Spleen (tissue), 11 donors: ENCODE data around the gene SHLD3. TPM values are rescaled to one million over a fixed set of nuclear protein-coding genes. Genes with fewer than 3 reads are reported as not detected.

Source experiments
- DNase-seq: peaks from one replicate; pipeline ENCODE4 v3.0.0-alpha.2; 2020
- H3K27ac ChIP-seq, 8 donors: fragments of 200-600 bp; sonication (generic) in 7 of 8; 1 replicate in 4 of 8; 2 replicates in 4 of 8; pipeline versions ENCODE4 v1.5.0 to v1.8.0; 2016 to 2021; ENCODE audit warnings: inconsistent platforms in 4 of 8, mild to moderate bottlenecking in 4 of 8, moderate library complexity in 1 of 8
- H3K27me3 ChIP-seq, 7 donors: fragments of 200-600 bp; sonication (generic) in 6 of 7; replicated peaks in 1 of 7; 1 replicate in 4 of 7; 2 replicates in 3 of 7; pipeline versions ENCODE4 v1.5.0 to v1.8.0; 2016 to 2021; ENCODE audit warnings: inconsistent platforms in 3 of 7, mild to moderate bottlenecking in 1 of 7
- H3K36me3 ChIP-seq, 6 donors: fragments of 200-600 bp; sonication (generic) in 5 of 6; 1 replicate in 4 of 6; 2 replicates in 2 of 6; pipeline versions ENCODE4 v1.5.0 to v1.8.0; 2016 to 2021; ENCODE audit warnings: inconsistent platforms in 2 of 6
- H3K4me1 ChIP-seq, 6 donors: fragments of 200-600 bp; sonication (generic) in 5 of 6; 1 replicate in 3 of 6; 2 replicates in 3 of 6; pipeline versions ENCODE4 v1.5.0 to v1.8.0; 2016 to 2021; ENCODE audit warnings: inconsistent platforms in 3 of 6
- H3K4me3 ChIP-seq, 8 donors: fragments of 200-600 bp; sonication (generic) in 7 of 8; 1 replicate in 4 of 8; 2 replicates in 4 of 8; pipeline versions ENCODE4 v1.5.0 to v1.8.0; 2016 to 2021; ENCODE audit warnings: inconsistent platforms in 4 of 8, mild to moderate bottlenecking in 4 of 8, moderate library complexity in 2 of 8
- H3K9me3 ChIP-seq, 8 donors: fragments of 200-600 bp; sonication (generic) in 7 of 8; 1 replicate in 4 of 8; 2 replicates in 4 of 8; pipeline versions ENCODE4 v1.5.0 to v1.8.0; 2016 to 2021; ENCODE audit warnings: inconsistent platforms in 4 of 8
- POLR2A ChIP-seq, 3 donors: fragments of 450-650 bp; IDR thresholded peaks; one replicate each; pipeline ENCODE4 v1.5.1; 2017; ENCODE audit warnings: antibody characterized with exemption in 3 of 3, mild to moderate bottlenecking in 1 of 3
- POLR2AphosphoS5 ChIP-seq, 3 donors: sonication (generic); formaldehyde crosslinking; IDR thresholded peaks; one replicate each; pipeline ENCODE4 v1.5.1; 2017; ENCODE audit warnings: antibody characterized with exemption in 3 of 3
- WGBS, 5 donors: extraction: QIAGEN DNeasy Blood & Tissue Kit in 3 of 5; methylation state at CpG; one replicate each; pipeline versions ENCODE4 v1.1.5 to v1.1.7; 2013 to 2018; 5-methylcytosine and 5-hydroxymethylcytosine counted together
- intact Hi-C: fragments of 100-400 bp; cut with DNase I; formaldehyde crosslinking; loops from one replicate; pipeline ENCODE4 v1.15.0; 2023; ENCODE audit warnings: low total_unique reads
- polyA plus RNA-seq, 3 donors: library from polyadenylated mRNA; stranded (reverse); fragments of 200-250 nt; gene quantifications; one replicate each; pipeline ENCODE4 v1.2.1, GENCODE V29; 2013
- total RNA-seq, 7 donors: library from RNA; depleted of rRNA in 3 of 7; stranded (reverse); fragments of >200 nt in 3 of 7; fragmentation: NEBNext Ultra II Directional in 4 of 7; extraction: Animal tissue kit (Norgen Biotek cat#: 25700) in 4 of 7; gene quantifications; one replicate each; pipeline versions ENCODE4 v1.1.0 to v1.2.1, GENCODE V29; 2016 to 2021
- TF ChIP-seq, protein P1 (sequence below), 11 experiments: fragments of 200-600 bp in 7 of 11; fragments of 450-650 bp in 4 of 11; sonication (generic) in 4 of 11; IDR thresholded peaks in 8 of 11; conservative IDR thresholded peaks in 3 of 11; 1 replicate in 7 of 11; 2 replicates in 4 of 11; pipeline versions ENCODE4 v1.4.0 to v1.8.0; 2016 to 2021; ENCODE audit warnings: antibody characterized with exemption in 11 of 11, inconsistent platforms in 4 of 11, mild to moderate bottlenecking in 1 of 11
- donor health status: healthy with polysubstance abuse.
- donor health status: DM: no; HTN: no; CAD: no; lungs with moderate emphysema.
- donor health status: DM: no; HTN: no; CAD: no.
- donor health status: Bipolar disorder and iron deficiency.
- donor health status: healthy.
- donor health status: DM: no; HTN: no; CAD: no.
- donor health status: DM: yes; HTN: yes; CAD: no.

The SHLD3 gene
- total and polyA plus RNA-seq, 10 donors: 2.3 to 5.6 (median 3.9) TPM

DNA sequence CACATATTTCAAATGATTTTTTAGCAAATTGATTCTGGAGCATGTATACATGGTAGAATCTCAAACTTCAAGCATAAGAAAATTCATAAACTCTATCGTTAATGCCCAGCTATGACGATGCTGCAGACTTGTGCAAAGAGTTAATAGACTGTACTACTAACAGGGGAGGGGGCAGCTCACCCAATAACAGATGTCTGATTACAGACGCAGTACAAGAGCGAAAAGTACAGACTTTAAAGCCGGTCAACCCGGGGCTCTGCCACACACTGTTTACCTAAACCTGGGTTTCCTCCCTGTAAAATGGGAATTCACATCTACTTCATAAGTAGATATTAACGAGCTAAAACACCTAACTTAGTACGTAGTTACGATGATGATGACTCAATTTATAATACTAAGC is 1.3 kb upstream of the SHLD3 start:
- peak overlapping the region; percentile 78 to 95 (median 92) for H3K27ac ChIP-seq
- no peaks in the 10 kb centered on the region for H3K9me3 ChIP-seq
- H3K36me3 ChIP-seq: peaks cover 0 to 16% (median 0%) of the 10 kb centered on the region in 6 donors
- H3K4me1 ChIP-seq: peaks cover 32 to 86% (median 65%) of the 10 kb centered on the region in 6 donors
- H3K27me3 ChIP-seq: no peaks in the 10 kb centered on the region
- 6 to 14% (median 11%) methylated on average over 9 of the region's 9 CpGs for WGBS, 5 donors
- no peak for DNase-seq
- intact Hi-C loops: no loop called here
- peak overlapping the region; percentile 75 to 95 (median 88) for H3K4me3 ChIP-seq
- TF ChIP-seq POLR2A (IDR thresholded peaks at IDR 0.05) (no peak), POLR2AphosphoS5 (IDR thresholded peaks at IDR 0.05) (no peak)
- TF ChIP-seq, protein P1, sequence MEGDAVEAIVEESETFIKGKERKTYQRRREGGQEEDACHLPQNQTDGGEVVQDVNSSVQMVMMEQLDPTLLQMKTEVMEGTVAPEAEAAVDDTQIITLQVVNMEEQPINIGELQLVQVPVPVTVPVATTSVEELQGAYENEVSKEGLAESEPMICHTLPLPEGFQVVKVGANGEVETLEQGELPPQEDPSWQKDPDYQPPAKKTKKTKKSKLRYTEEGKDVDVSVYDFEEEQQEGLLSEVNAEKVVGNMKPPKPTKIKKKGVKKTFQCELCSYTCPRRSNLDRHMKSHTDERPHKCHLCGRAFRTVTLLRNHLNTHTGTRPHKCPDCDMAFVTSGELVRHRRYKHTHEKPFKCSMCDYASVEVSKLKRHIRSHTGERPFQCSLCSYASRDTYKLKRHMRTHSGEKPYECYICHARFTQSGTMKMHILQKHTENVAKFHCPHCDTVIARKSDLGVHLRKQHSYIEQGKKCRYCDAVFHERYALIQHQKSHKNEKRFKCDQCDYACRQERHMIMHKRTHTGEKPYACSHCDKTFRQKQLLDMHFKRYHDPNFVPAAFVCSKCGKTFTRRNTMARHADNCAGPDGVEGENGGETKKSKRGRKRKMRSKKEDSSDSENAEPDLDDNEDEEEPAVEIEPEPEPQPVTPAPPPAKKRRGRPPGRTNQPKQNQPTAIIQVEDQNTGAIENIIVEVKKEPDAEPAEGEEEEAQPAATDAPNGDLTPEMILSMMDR (IDR thresholded peaks at IDR 0.05 in 8 of 11, conservative IDR thresholded peaks at IDR 0.05 in 3 of 11): no peak

DNA sequence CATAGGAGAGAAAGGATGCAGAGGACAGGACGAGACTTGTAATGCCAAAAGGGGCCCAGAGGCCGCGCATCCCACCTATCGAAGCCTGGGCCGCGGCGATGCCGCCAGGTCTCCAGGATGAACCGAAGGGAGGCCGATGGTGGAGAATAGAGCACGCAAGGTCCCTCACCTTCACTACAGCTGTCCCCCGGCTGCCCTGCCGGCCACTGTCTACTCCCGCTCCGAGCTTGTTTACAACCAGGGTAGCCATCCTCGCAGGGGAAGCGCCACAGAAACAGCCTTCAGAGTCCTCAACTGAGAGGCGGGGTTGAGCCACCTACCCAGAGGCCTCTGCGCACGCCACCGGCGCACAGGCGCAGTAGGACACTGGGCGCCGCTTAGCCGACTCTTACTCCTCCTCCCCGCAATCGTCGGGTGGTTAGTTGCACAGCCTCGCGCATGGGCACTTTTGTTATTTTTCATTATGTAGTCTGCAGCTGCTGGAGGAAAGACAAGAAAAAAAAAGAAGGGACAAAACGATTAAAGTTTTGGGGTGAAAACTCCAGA is 729 bp upstream of the SHLD3 start, which contains the start of gene TRIM23:
TRIM23 (minus strand) TSS at position 309 of the 546 bp plus-strand sequence; CDS start at position 250, 59 bp downstream.
- WGBS, 5 donors: 0 to 1% (median 0%) methylated on average over 31 to 32 of the region's 32 CpGs
- intact Hi-C loops: no loop called here
- peak within 1 kb of the TSS; percentile 78 to 95 (median 92) for H3K27ac ChIP-seq
- no peaks in the 10 kb centered on the region for H3K27me3 ChIP-seq
- DNase-seq: peak; percentile 98
- H3K9me3 ChIP-seq: no peaks in the 10 kb centered on the region
- H3K36me3 ChIP-seq: peaks cover 0 to 19% (median 1%) of the 10 kb centered on the region in 6 donors
- peaks cover 32 to 80% (median 60%) of the 10 kb centered on the region in 6 donors for H3K4me1 ChIP-seq
- peak; percentile 85 to 90 (median 85) for TF ChIP-seq POLR2AphosphoS5 (IDR thresholded peaks at IDR 0.05)
- no peak for TF ChIP-seq POLR2A (IDR thresholded peaks at IDR 0.05)
- TF ChIP-seq, protein P1 (IDR thresholded peaks at IDR 0.05 in 8 of 11, conservative IDR thresholded peaks at IDR 0.05 in 3 of 11): peak in 3 of 11 experiments; percentile 6 to 20 (median 18)
- H3K4me3 ChIP-seq: peak within 1 kb of the TSS; percentile 75 to 95 (median 88)

DNA sequence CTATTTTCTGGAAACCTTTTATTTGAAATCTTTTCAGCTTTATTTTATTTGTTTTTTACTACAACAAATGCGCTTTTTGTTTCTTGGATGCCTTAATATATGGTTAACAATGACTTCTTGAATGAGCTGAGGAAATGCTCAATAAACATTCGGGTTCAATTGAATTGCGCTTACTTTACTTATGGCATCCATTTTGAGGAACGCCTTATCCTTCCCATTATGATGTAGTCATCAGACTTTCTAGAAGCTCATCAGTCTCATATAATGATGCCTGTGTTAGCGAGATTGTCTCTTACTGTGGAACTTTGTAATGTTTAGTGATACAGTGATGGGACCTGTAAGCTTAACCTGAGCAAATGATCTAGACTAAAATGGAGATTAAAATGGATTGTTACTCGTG is 916 bp downstream of the SHLD3 start:
- 66 to 71% (median 70%) methylated on average over 6 of the region's 6 CpGs for WGBS, 5 donors
- Histone ChIP-seq H3K36me3 (peaks cover 0 to 25% (median 12%) of the 10 kb centered on the region in 6 donors), H3K9me3 (no peaks in the 10 kb centered on the region), H3K4me1 (peaks cover 26 to 64% (median 52%) of the 10 kb centered on the region in 6 donors), H3K27ac (peak overlapping the region in 7 of 8 donors; percentile 78 to 95 (median 92)), H3K27me3 (no peaks in the 10 kb centered on the region), H3K4me3 (peak overlapping the region; percentile 75 to 95 (median 88))
- DNase-seq: no peak
- intact Hi-C loops: no loop called here
- TF ChIP-seq POLR2AphosphoS5 (IDR thresholded peaks at IDR 0.05): no peak
- TF ChIP-seq POLR2A (IDR thresholded peaks at IDR 0.05): no peak
- TF ChIP-seq, protein P1 (IDR thresholded peaks at IDR 0.05 in 8 of 11, conservative IDR thresholded peaks at IDR 0.05 in 3 of 11): no peak

DNA sequence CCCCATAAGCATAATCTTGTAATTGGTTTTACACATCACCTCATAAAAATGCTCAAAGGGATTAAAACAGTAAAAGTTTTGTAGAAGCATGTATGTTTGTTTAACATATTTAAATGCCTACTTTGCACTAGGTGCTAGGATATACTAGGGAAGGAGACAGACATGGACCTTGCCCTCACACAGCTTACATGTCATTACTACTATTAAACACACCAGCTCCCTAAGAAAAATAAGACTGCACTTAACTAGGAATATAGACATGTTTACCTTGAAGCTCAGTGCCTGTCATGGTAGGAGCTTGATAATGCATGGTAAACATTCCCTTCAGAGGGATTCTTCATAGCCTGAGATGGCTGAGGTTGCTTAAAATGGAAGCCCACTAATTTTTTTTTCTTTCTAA is 6.2 kb downstream of the SHLD3 start:
- H3K4me1 ChIP-seq: peaks cover under 1 to 26% (median 14%) of the 10 kb centered on the region in 6 donors
- peaks cover 0 to 37% (median 16%) of the 10 kb centered on the region in 6 donors for H3K36me3 ChIP-seq
- no peaks in the 10 kb centered on the region for H3K27me3 ChIP-seq
- intact Hi-C loops: no loop called here
- TF ChIP-seq POLR2A (IDR thresholded peaks at IDR 0.05) (no peak), POLR2AphosphoS5 (IDR thresholded peaks at IDR 0.05) (no peak)
- TF ChIP-seq, protein P1 (IDR thresholded peaks at IDR 0.05 in 8 of 11, conservative IDR thresholded peaks at IDR 0.05 in 3 of 11): no peak
- no peaks in the 10 kb centered on the region for H3K9me3 ChIP-seq
- DNase-seq: no peak
- H3K27ac ChIP-seq: no peak overlapping the region
- no peak overlapping the region for H3K4me3 ChIP-seq
